Spinal cord (tissue), 10 donors: ENCODE measurements around the gene FAM193B. TPM values are rescaled to one million over a fixed set of nuclear protein-coding genes. Genes with fewer than 3 reads are reported as not detected.

ENCODE experiments used
- DNase-seq, 6 donors: peaks; one replicate each; pipeline versions ENCODE4 v3.0.0 to v3.0.0-alpha.2; 2013 to 2015; ENCODE audit warnings: low spot score in 6 of 6, low read depth in 4 of 6
- H3K27ac ChIP-seq: one replicate; pipeline ENCODE4 v1.5.1; 2013; ENCODE audit warnings: low read depth, low read length, control low read depth
- H3K27me3 ChIP-seq: one replicate; pipeline ENCODE4 v1.6.1; 2013; ENCODE audit warnings: low read length; ENCODE audit not compliant: control insufficient read depth, insufficient read depth
- H3K36me3 ChIP-seq: one replicate; pipeline ENCODE4 v1.6.1; 2013; ENCODE audit warnings: low read length; ENCODE audit not compliant: control insufficient read depth, insufficient read depth
- H3K4me1 ChIP-seq: one replicate; pipeline ENCODE4 v1.6.1; 2013; ENCODE audit warnings: low read length; ENCODE audit not compliant: control insufficient read depth, insufficient read depth
- H3K4me3 ChIP-seq: one replicate; pipeline ENCODE4 v1.5.1; 2013; ENCODE audit warnings: low read depth, low read length, control low read depth
- H3K9me3 ChIP-seq: one replicate; pipeline ENCODE4 v1.6.1; 2013; ENCODE audit warnings: low read length; ENCODE audit not compliant: control insufficient read depth, insufficient read depth
- WGBS: methylation state at CpG from one replicate; pipeline ENCODE4 v1.1.5; 2013; ENCODE audit warnings: missing lambda C conversion rate; ENCODE audit not compliant: insufficient coverage; 5-methylcytosine and 5-hydroxymethylcytosine counted together
- polyA plus RNA-seq, 2 donors: library from polyadenylated mRNA; unstranded; fragments of 120-200 nt; gene quantifications; one replicate each; pipeline ENCODE4 v1.2.1, GENCODE V29; 2013; ENCODE audit not compliant: insufficient read length in 2 of 2
- total RNA-seq, 2 donors: library from RNA; depleted of rRNA in 1 of 2; stranded (reverse); fragments of 120-200 nt in 1 of 2; fragments of >200 nt in 1 of 2; gene quantifications; one replicate each; pipeline versions ENCODE4 v1.2.3 to v1.2.4, GENCODE V29; 2013 to 2014
- donor health status: healthy.

Gene FAM193B
- total and polyA plus RNA-seq, 4 donors, result 21.6 to 115 (median 75.4) TPM

DNA sequence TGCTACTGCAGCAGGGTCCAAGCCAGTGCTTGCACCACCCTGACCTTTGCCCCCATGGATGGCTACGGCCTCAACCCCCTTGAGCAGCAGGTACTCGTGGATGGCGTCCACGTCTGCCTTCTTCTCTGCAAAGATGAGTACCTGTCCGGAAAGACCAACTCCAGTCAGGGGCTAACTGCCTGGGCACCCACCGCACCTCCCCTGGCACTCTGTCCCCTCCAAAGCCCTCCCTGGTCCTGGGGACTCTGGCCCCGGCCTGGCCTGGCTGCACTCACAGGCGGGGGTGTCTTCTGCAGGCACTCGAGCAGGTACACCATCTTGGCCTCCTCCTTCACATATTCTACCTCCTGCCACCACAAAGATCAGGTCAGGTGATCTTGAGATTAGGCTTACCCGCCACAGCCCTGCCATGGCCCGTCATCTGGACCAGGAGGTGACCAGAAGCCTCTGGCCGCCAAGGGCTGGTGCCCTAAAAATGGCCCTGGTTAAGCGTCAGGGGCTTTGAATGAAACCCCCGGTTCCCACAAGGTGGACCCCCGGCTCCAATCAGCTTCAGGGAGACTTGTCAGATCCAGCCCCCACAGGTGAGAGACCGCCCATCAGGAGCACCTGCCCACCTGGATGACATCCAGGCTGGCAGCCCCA is 41.5 kb downstream of the FAM193B start:
- H3K36me3 ChIP-seq, result peaks cover 82% of the 10 kb centered on the region
- 91% methylated on average over 16 of the region's 16 CpGs for WGBS
- H3K4me3 ChIP-seq, result no peak overlapping the region
- peaks cover 25% of the 10 kb centered on the region for H3K4me1 ChIP-seq
- no peak for DNase-seq
- no peak overlapping the region for H3K27ac ChIP-seq
- no peaks in the 10 kb centered on the region for H3K9me3 ChIP-seq
- H3K27me3 ChIP-seq, result no peaks in the 10 kb centered on the region

DNA sequence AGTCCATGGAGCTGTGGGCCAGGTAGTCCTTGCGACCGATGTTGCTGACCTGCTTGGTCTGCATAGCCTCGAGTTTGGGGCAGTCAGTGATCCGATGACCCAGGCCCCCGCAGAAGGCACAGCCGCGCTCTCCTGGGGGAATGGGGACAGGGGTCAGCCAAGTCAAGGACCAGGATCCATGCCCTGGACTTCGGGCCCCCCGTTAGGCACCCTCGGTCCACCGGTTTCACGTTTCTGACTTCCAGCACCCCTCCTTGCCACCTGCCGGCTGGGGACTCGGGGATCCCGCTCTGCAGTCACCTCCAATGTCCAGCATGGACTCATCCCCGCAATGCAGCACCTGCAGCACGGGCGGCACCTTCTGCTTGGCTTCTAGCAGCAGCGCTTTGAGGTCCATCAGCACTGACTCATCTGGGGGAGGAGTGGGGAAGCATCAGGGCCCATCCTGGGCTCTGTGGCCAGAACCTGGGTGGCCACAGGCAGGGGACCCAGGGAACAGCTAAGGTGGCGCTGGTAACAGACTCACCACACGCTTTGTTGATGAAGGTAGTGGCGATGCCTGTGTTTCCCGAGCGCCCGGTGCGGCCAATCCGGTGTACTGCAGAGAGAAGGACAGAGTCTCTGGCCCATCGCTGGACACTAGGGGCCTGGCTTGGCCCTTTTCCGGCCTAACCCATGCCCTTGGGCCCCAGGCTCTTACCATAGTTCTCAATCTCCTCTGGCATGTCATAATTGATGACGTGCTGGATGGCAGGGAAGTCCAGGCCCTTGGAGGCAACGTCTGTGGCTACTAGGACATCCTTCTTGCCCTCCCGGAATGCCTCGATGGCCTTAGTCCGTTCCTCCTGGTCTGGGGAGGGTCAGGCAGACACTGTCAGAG is 42.3 kb downstream of the FAM193B start:
- Histone ChIP-seq H3K4me1 (peaks cover 20% of the 10 kb centered on the region), H3K27me3 (no peaks in the 10 kb centered on the region), H3K4me3 (no peak overlapping the region), H3K9me3 (no peaks in the 10 kb centered on the region), H3K36me3 (peaks cover 89% of the 10 kb centered on the region), H3K27ac (no peak overlapping the region)
- DNase-seq, result no peak
- WGBS, result 96% methylated on average over 34 of the region's 34 CpGs

- peaks cover 18% of the 10 kb centered on the region for H3K4me1 ChIP-seq
- WGBS, result 91% methylated on average over 5 of the region's 5 CpGs
- peaks cover 89% of the 10 kb centered on the region for H3K36me3 ChIP-seq
- H3K27ac ChIP-seq, result no peak overlapping the region
- no peak overlapping the region for H3K4me3 ChIP-seq
- no peak for DNase-seq
- H3K27me3 ChIP-seq, result no peaks in the 10 kb centered on the region
- H3K9me3 ChIP-seq, result no peaks in the 10 kb centered on the region
Measured at GRCh38 chr5:177511181-177511580, 43.2 kb downstream of the FAM193B start.

GRCh38 chr5:177510567-177511053 is 43.8 kb downstream of the FAM193B start:
- Histone ChIP-seq H3K27ac (no peak overlapping the region), H3K4me3 (no peak overlapping the region), H3K27me3 (no peaks in the 10 kb centered on the region), H3K9me3 (no peaks in the 10 kb centered on the region), H3K36me3 (peaks cover 84% of the 10 kb centered on the region), H3K4me1 (peaks cover 12% of the 10 kb centered on the region)
- WGBS, result 96% methylated on average over 15 of the region's 15 CpGs
- DNase-seq, result no peak

DNA sequence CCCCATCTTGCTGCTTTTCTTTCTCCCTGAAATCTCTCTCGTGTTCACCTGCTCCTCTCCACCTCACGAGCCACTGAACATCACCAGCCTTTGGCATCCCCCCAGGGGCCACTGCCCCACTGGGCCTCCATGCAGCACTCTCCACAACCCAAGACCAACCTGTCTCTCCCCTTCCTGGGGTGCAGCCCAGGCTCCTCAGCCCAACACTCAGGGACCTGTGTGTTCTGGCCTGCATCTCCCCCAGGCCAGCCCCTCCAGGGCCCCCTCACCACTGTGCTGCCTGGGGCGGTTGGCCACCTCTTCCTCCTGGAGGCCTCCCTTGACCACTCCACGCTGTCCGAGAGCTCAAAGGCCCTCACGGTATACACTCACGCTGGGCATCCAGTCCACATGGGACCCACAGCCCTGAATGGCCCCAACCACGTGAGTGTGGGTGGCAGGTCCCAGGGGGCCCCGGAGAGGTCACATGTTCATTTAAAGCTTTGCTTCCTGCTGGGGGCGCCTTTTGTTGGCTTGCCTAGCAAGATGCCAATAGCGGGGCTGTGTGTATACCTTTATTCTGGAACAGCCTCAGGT is 44.3 kb downstream of the FAM193B start:
- WGBS, result 71% methylated on average over 11 of the region's 11 CpGs
- Histone ChIP-seq H3K4me3 (no peak overlapping the region), H3K27ac (no peak overlapping the region), H3K4me1 (peaks cover 9% of the 10 kb centered on the region), H3K36me3 (peaks cover 82% of the 10 kb centered on the region), H3K9me3 (no peaks in the 10 kb centered on the region), H3K27me3 (no peaks in the 10 kb centered on the region)
- DNase-seq, result no peak

DNA sequence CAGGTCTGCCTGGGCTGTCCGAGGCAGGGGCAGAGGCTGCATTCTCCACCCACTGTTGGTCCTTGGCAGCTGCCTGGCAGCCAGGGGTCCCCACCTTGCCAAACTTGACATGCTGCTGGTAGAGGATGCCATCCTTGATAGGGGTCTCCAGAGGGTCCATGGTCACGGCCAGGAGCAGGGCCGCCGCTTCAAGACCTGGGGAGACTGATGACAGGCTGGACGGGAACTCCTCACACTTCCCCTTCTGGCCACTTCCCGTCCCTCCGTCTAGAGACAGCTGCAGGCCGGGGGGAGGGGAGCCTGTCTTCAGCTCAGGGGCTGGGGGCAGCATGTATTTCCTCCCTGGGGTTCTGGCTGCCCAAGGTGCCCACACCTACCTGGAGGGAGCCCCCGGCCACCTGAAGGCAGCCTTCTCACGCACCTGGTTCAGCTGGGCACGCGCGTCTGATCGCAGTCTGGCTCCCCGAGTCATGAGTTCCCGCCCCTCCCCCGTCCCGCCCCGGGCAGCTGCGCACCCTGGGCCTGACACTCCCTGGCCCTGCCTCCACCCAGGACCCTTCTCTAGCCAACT is 44.9 kb downstream of the FAM193B start, which contains the start of gene DOK3:
TSS of gene DOK3 (minus strand) at position 446 of the 571 bp plus-strand sequence. CDS start at position 160, 286 bp downstream.
- Histone ChIP-seq H3K9me3 (no peaks in the 10 kb centered on the region), H3K36me3 (peaks cover 82% of the 10 kb centered on the region), H3K4me1 (peaks cover 9% of the 10 kb centered on the region), H3K27ac (no peak within 1 kb of the TSS), H3K27me3 (no peaks in the 10 kb centered on the region), H3K4me3 (no peak within 1 kb of the TSS)
- DNase-seq, result no peak
- 44% methylated on average over 20 of the region's 20 CpGs for WGBS

DNA sequence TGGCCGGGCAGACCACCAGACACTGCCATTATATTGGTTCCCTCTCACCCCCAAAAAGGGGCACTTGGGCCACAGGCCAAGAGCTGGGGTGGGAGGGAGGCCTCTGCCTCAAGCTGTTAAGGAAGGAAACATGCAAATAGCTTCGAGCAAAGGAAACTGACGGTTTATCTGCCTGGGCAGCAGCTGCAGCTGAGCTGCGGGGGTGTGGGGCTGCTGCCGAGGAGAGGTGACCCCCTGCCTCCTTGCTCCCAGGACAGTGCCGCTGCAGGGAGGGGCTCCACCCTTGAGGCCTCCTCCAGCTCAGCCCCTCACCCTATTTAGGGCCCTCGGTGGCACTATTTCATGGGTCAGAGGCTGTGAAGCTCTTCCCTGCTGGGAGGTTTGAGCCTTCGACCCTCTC is 45.5 kb downstream of the FAM193B start:
- H3K9me3 ChIP-seq, result no peaks in the 10 kb centered on the region
- H3K27ac ChIP-seq, result no peak overlapping the region
- DNase-seq, result no peak
- H3K36me3 ChIP-seq, result peaks cover 82% of the 10 kb centered on the region
- H3K27me3 ChIP-seq, result no peaks in the 10 kb centered on the region
- no peak overlapping the region for H3K4me3 ChIP-seq
- peaks cover 9% of the 10 kb centered on the region for H3K4me1 ChIP-seq
- 77% methylated on average over 7 of the region's 8 CpGs for whole genome bisulfite sequencing

- H3K4me3 ChIP-seq, result no peak overlapping the region
- H3K4me1 ChIP-seq, result peaks cover 9% of the 10 kb centered on the region
- WGBS, result 90% methylated on average over 26 of the region's 26 CpGs
- no peak overlapping the region for H3K27ac ChIP-seq
- H3K36me3 ChIP-seq, result peaks cover 82% of the 10 kb centered on the region
- no peak for DNase-seq
- no peaks in the 10 kb centered on the region for H3K9me3 ChIP-seq
- H3K27me3 ChIP-seq, result no peaks in the 10 kb centered on the region
Measured at GRCh38 chr5:177508221-177508611, 46.1 kb downstream of the FAM193B start.

- WGBS, result 87% methylated on average over 12 of the region's 17 CpGs
Measured at GRCh38 chr5:177507596-177508220, 46.7 kb downstream of the FAM193B start.

More at GRCh38 chr5:177507596-177508220, 46.7 kb downstream of the FAM193B start:
- Histone ChIP-seq H3K27ac (no peak overlapping the region), H3K9me3 (no peaks in the 10 kb centered on the region), H3K27me3 (no peaks in the 10 kb centered on the region), H3K4me1 (peaks cover 9% of the 10 kb centered on the region), H3K4me3 (no peak overlapping the region), H3K36me3 (peaks cover 81% of the 10 kb centered on the region)
- no peak for DNase-seq
